ENCODE measurements around the gene LINGO1. TPM values are rescaled to one million over a fixed set of nuclear protein-coding genes. Genes with fewer than 3 reads are reported as not detected.

Gene LINGO1
- polyA plus RNA-seq, 2 of the 4 experiments (the other 2 are of a cell fraction): 2.2 to 3.3 TPM

DNA sequence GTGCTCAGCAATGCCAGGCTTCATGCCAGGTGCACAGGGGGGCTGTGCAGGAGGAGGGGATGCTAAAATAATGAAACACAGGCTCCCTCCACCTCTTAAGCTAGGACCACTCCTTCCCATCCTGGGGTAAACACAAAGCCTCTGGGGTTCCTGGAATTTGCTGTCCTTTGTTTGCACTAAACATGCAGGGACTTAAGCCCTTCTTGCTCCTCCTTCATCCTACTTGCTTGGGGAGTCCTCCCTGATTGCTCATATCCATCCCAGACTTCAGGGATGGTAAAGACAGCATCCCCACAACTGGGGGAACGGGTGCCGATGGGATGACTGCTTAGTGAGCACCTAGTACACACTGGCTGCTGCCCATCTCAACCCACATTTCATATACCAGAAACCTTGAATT lies 5.1 kb downstream of the LINGO1 start (continued):
- TF ChIP-seq, protein P1, sequence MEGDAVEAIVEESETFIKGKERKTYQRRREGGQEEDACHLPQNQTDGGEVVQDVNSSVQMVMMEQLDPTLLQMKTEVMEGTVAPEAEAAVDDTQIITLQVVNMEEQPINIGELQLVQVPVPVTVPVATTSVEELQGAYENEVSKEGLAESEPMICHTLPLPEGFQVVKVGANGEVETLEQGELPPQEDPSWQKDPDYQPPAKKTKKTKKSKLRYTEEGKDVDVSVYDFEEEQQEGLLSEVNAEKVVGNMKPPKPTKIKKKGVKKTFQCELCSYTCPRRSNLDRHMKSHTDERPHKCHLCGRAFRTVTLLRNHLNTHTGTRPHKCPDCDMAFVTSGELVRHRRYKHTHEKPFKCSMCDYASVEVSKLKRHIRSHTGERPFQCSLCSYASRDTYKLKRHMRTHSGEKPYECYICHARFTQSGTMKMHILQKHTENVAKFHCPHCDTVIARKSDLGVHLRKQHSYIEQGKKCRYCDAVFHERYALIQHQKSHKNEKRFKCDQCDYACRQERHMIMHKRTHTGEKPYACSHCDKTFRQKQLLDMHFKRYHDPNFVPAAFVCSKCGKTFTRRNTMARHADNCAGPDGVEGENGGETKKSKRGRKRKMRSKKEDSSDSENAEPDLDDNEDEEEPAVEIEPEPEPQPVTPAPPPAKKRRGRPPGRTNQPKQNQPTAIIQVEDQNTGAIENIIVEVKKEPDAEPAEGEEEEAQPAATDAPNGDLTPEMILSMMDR (IDR thresholded peaks at IDR 0.05): no peak
- no peak for TF ChIP-seq ZSCAN20 (CRISPR knock-in tag; IDR thresholded peaks at IDR 0.05)

DNA sequence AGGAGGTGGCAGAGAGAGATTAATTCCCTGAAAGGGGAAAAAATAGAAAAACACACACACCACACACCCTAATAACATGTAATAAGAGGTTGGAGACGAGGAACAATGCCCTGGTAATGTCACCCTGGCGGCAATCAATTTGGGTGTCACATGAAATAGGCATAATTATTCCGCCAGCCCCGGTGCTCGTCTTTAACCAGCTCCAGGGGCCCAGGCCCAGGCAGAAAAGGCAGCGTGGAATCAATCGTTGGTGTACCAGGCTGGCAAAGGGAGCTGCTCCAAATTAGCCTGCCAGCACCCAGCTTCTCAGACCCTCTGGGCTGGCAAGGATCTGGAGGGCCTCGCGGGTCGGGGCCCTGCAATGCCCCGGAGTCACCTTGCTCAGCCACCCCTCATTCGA lies 5.6 kb downstream of the LINGO1 start:
- WGBS (ENCODE audit: missing lambda C conversion rate): 86% methylated on average over 10 of the region's 12 CpGs
- TF ChIP-seq EHMT2 (IDR thresholded peaks at IDR 0.05; ENCODE audit: low read depth) (no peak), HDAC2 (IDR thresholded peaks at IDR 0.05) (no peak), RCOR1 (IDR thresholded peaks at IDR 0.05; ENCODE audit: low read depth, low read length) (no peak)
- H3K4me1 ChIP-seq: peaks cover 7% of the 10 kb centered on the region; the same call in 1 of the 3 replicates
- no peaks in the 10 kb centered on the region for H3K9me3 ChIP-seq
- ChIA-PET CTCF (interaction anchor here (1.0 to 4.9 kb wide), 3 partner anchors 9 to 194 kb away, joined by 3 to 22 read pairs (median 4); no protein-coding TSS in a partner anchor), POLR2A (no interaction called here)
- no peak overlapping the region for H3K27ac ChIP-seq
- no peak for FAIRE-seq
- no peak for ATAC-seq
- H3K4me2 ChIP-seq: no peak overlapping the region
- DNase-seq (ENCODE audit: low read depth in 1 of 2, low spot score in 1 of 2): no peak
- no peak overlapping the region for H3K4me3 ChIP-seq

DNA sequence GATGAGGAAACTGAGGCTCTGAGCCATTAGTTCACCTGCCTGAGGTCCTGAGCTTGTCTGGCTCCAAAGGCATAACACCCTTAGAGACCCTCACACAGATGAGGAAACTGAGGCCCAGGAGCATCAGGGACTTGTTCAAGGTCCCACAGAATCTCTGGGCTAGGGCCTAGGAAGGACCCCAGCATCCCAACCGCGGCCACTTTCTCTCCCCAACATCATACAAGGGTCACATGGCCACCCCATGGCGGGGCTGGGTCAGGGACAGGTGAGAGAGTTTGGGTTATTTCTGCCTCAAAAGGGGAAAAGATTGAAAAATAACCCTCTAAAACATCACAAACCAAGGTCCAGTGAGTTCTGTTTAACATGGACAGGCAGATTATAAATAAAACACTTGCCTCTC lies 6.7 kb downstream of the LINGO1 start:
- ChIA-PET POLR2A (no interaction called here), CTCF (interaction anchor here (0.6 to 4.9 kb wide), 8 partner anchors 8 to 507 kb away, joined by 3 to 48 read pairs (median 4); partner anchors contain the start of gene LINGO1)
- Histone ChIP-seq H3K4me1 (peaks cover 4% of the 10 kb centered on the region; the same call in 1 of the 3 replicates), H3K27ac (no peak overlapping the region), H3K4me3 (no peak overlapping the region), H3K9me3 (no peaks in the 10 kb centered on the region), H3K4me2 (no peak overlapping the region)
- no peak for DNase-seq (ENCODE audit: low read depth in 1 of 2, low spot score in 1 of 2)
- FAIRE-seq: no peak
- ATAC-seq: no peak
- WGBS (ENCODE audit: missing lambda C conversion rate): 69% methylated on average over 3 of the region's 3 CpGs
- TF ChIP-seq MYC (IDR thresholded peaks at IDR 0.05; ENCODE audit: borderline replicate concordance, low read length) (no peak), RAD21 (conservative IDR thresholded peaks at IDR 0.05 in 1 of 2, IDR thresholded peaks at IDR 0.05 in 1 of 2) (no peak), CHD2 (IDR thresholded peaks at IDR 0.05; ENCODE audit: low read length, partially characterized antibody) (no peak), CEBPB (IDR thresholded peaks at IDR 0.05) (no peak), CBX2 (IDR thresholded peaks at IDR 0.05; ENCODE audit: borderline replicate concordance, low read depth) (no peak), HOXB13 (CRISPR knock-in tag; IDR thresholded peaks at IDR 0.05; ENCODE audit: low read depth) (no peak), KDM5A (IDR thresholded peaks at IDR 0.05) (no peak), CHD4 (IDR thresholded peaks at IDR 0.05; ENCODE audit: borderline replicate concordance) (no peak), JUN (IDR thresholded peaks at IDR 0.05) (no peak), ESRRA (IDR thresholded peaks at IDR 0.05; ENCODE audit: borderline replicate concordance, low read length) (no peak), HOXB5 (CRISPR knock-in tag; IDR thresholded peaks at IDR 0.05) (no peak), SMC3 (IDR thresholded peaks at IDR 0.05) (no peak)
- TF ChIP-seq, protein P2, sequence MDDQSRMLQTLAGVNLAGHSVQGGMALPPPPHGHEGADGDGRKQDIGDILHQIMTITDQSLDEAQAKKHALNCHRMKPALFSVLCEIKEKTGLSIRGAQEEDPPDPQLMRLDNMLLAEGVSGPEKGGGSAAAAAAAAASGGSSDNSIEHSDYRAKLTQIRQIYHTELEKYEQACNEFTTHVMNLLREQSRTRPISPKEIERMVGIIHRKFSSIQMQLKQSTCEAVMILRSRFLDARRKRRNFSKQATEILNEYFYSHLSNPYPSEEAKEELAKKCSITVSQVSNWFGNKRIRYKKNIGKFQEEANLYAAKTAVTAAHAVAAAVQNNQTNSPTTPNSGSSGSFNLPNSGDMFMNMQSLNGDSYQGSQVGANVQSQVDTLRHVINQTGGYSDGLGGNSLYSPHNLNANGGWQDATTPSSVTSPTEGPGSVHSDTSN (IDR thresholded peaks at IDR 0.05): no peak

DNA sequence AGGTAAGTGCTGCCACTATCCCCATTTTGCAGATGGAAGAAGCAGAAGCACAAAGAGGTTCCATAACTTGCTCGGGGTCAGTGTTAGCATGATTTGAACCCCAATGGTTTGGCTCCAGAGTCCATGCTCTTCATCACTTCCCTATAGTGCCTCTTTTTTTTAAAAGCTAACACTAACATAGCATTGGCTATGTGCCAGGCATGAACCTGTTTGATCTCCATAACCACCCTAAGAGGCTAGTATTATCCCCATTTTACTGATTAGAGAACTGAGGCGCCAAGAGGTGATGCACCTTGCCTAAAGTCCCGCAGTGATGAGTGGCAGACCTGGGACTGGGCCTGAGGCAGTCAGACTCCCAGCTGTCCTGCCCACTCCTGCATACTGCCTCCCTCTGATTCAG lies 7.3 kb downstream of the LINGO1 start:
- WGBS (ENCODE audit: missing lambda C conversion rate): 90% methylated on average over 3 of the region's 3 CpGs
- Histone ChIP-seq H3K4me2 (no peak overlapping the region), H3K4me1 (peaks cover 4% of the 10 kb centered on the region; the same call in 1 of the 3 replicates), H3K27ac (no peak overlapping the region), H3K4me3 (no peak overlapping the region), H3K9me3 (no peaks in the 10 kb centered on the region)
- no peak for ATAC-seq
- DNase-seq (ENCODE audit: low read depth in 1 of 2, low spot score in 1 of 2): no peak
- CTCF ChIA-PET: interaction anchor here (0.9 to 4.9 kb wide), 8 partner anchors 8 to 518 kb away, joined by 3 to 48 read pairs (median 4); partner anchors contain the start of gene LINGO1
- TF ChIP-seq TP53 (CRISPR knock-in tag; IDR thresholded peaks at IDR 0.05): no peak
- TF ChIP-seq KDM5A (IDR thresholded peaks at IDR 0.05): no peak
- no peak for TF ChIP-seq HEYL (CRISPR knock-in tag; IDR thresholded peaks at IDR 0.05)
- FAIRE-seq: no peak
- POLR2A ChIA-PET: no interaction called here
